Heart left ventricle (tissue), 16 donors: ENCODE results near the gene GDA. TPM values are rescaled to one million over a fixed set of nuclear protein-coding genes. Genes with fewer than 3 reads are reported as not detected.

Experiments
- ATAC-seq, 4 donors: fragments of 200-7000 bp; cut with Tn5 transposase; one replicate each; pipeline ENCODE4 v1.9.1; 2020 to 2022; ENCODE audit warnings: moderate library complexity in 4 of 4, mild to moderate bottlenecking in 3 of 4, moderate number of reproducible peaks in 1 of 4
- DNase-seq, 5 donors: peaks; one replicate each; pipeline ENCODE4 v3.0.0-alpha.2; 2020
- H3K27ac ChIP-seq, 12 donors: fragments of 200-600 bp; sonication (generic) in 4 of 12; one replicate each; pipeline versions ENCODE4 v1.5.0 to v1.8.0; 2016 to 2022; ENCODE audit warnings: mild to moderate bottlenecking in 2 of 12
- H3K27me3 ChIP-seq, 9 donors: fragments of 200-600 bp; sonication (generic) in 2 of 9; one replicate each; pipeline versions ENCODE4 v1.5.1 to v1.8.0; 2016 to 2022; ENCODE audit warnings: mild to moderate bottlenecking in 3 of 9
- H3K36me3 ChIP-seq, 9 donors: fragments of 200-600 bp; sonication (generic) in 2 of 9; one replicate each; pipeline versions ENCODE4 v1.5.0 to v1.8.0; 2018 to 2022; ENCODE audit warnings: mild to moderate bottlenecking in 2 of 9
- H3K4me1 ChIP-seq, 12 donors: fragments of 200-600 bp; sonication (generic) in 4 of 12; one replicate each; pipeline versions ENCODE4 v1.5.0 to v1.8.0; 2016 to 2022; ENCODE audit warnings: mild to moderate bottlenecking in 3 of 12
- H3K4me3 ChIP-seq, 12 donors: fragments of 200-600 bp; sonication (generic) in 4 of 12; one replicate each; pipeline versions ENCODE4 v1.5.0 to v1.8.0; 2017 to 2022; ENCODE audit warnings: mild to moderate bottlenecking in 9 of 12, moderate library complexity in 4 of 12
- H3K9me3 ChIP-seq, 12 donors: fragments of 200-600 bp; sonication (generic) in 4 of 12; one replicate each; pipeline versions ENCODE4 v1.5.0 to v1.8.0; 2016 to 2022; ENCODE audit warnings: mild to moderate bottlenecking in 1 of 12
- POLR2A ChIP-seq, 2 donors: fragments of 450-650 bp; IDR thresholded peaks; one replicate each; pipeline ENCODE4 v1.6.1; 2017; ENCODE audit warnings: antibody characterized with exemption in 2 of 2, mild to moderate bottlenecking in 2 of 2, moderate library complexity in 2 of 2
- WGBS, 4 donors: extraction: QIAGEN DNeasy Blood & Tissue Kit in 2 of 4; methylation state at CpG; one replicate each; pipeline versions ENCODE4 v1.1.5 to v1.1.7; 2013 to 2018; 5-methylcytosine and 5-hydroxymethylcytosine counted together
- intact Hi-C, 10 donors: fragments of 100-400 bp; cut with DNase I; formaldehyde crosslinking; loops; one replicate each; pipeline versions ENCODE4 v1.11.1 to v1.14.2; 2022
- polyA plus RNA-seq, 2 donors: library from polyadenylated mRNA; stranded (reverse); fragments of 200-250 nt; gene quantifications; one replicate each; pipeline ENCODE4 v1.2.3, GENCODE V29; 2013
- total RNA-seq, 9 donors: library from RNA; depleted of rRNA in 2 of 9; stranded (reverse); fragments of >200 nt in 2 of 9; fragmentation: NEBNext Ultra II Directional in 3 of 9; extraction: Animal tissue kit (Norgen Biotek cat#: 25700) in 3 of 9; gene quantifications; one replicate each; pipeline versions ENCODE4 v1.1.0 to v1.2.4, GENCODE V29; 2016 to 2023
- TF ChIP-seq, protein P1 (sequence below), 12 donors: fragments of 200-600 bp; sonication (generic) in 4 of 12; IDR thresholded peaks; one replicate each; pipeline versions ENCODE4 v1.5.0 to v1.8.0; 2018 to 2022; ENCODE audit warnings: antibody characterized with exemption in 12 of 12, mild to moderate bottlenecking in 5 of 12
- donor health status: ischemic (EF 13 %, LVEDD 7.1; RV severe dilation, severe dysfunction).
- donor health status: healthy with polysubstance abuse.
- donor health status: DM: no; HTN: yes; CAD: no.
- donor health status: DM: no; HTN: no; CAD: no.
- donor health status: ischemic (EF 25% LVEDD 6.9; RV normal size, moderate dysfunction).
- donor health status: ischemic (EF 25% LVEDD 5.7; RV mildly dilated, moderate dysfunction).
- donor health status: healthy.
- donor health status: DM: yes; HTN: yes; CAD: no.
- donor health status: ischemic (EF 35%, LVEDD 5.7; RV mildly dilated, moderate dysfunction).
- donor health status: nonischemic (EF 11% LVEDD 7.7; RV severe dilation, severe dysfunction).
- donor health status: DM: yes; HTN: yes; CAD: no.
- donor health status: PGD.
- donor health status: ischemic (EF 29% LVEDD 5.4; RV normal size, mild dysfunction).
- donor health status: nonischemic (EF 23%, LVEDD 6.1; RV moderate dilation, normal function).

The GDA gene
- total and polyA plus RNA-seq, 11 donors, result 0.08 to 1.1 (median 0.19) TPM; not detected in 5

DNA sequence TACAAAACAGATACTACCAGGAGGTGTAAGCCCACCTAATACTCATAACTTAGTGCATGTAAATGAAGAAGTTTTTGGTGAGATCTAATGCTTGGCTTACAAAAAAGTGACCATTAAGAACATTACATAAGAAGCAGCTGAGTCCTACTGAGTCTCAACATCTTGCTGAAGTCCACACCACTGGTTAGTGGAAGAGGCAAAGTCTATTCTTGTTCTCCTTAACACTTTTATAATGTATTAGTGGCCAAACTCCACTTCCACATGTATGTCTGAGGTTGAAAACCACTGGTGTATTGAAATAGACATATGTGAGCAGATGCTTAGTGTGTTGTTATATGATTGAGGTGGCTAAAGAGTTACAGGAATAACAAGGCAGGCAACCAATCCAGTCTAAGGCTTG, 18.9 kb upstream of the GDA start:
- Histone ChIP-seq H3K4me1 (no peaks in the 10 kb centered on the region), H3K9me3 (no peaks in the 10 kb centered on the region), H3K4me3 (no peak overlapping the region), H3K36me3 (no peaks in the 10 kb centered on the region), H3K27me3 (no peaks in the 10 kb centered on the region), H3K27ac (no peak overlapping the region)
- TF ChIP-seq, protein P1, sequence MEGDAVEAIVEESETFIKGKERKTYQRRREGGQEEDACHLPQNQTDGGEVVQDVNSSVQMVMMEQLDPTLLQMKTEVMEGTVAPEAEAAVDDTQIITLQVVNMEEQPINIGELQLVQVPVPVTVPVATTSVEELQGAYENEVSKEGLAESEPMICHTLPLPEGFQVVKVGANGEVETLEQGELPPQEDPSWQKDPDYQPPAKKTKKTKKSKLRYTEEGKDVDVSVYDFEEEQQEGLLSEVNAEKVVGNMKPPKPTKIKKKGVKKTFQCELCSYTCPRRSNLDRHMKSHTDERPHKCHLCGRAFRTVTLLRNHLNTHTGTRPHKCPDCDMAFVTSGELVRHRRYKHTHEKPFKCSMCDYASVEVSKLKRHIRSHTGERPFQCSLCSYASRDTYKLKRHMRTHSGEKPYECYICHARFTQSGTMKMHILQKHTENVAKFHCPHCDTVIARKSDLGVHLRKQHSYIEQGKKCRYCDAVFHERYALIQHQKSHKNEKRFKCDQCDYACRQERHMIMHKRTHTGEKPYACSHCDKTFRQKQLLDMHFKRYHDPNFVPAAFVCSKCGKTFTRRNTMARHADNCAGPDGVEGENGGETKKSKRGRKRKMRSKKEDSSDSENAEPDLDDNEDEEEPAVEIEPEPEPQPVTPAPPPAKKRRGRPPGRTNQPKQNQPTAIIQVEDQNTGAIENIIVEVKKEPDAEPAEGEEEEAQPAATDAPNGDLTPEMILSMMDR (IDR thresholded peaks at IDR 0.05), result no peak
- no peak for TF ChIP-seq POLR2A (IDR thresholded peaks at IDR 0.05)
- intact Hi-C loops, result no loop called here
- DNase-seq, result no peak
- no peak for ATAC-seq

DNA sequence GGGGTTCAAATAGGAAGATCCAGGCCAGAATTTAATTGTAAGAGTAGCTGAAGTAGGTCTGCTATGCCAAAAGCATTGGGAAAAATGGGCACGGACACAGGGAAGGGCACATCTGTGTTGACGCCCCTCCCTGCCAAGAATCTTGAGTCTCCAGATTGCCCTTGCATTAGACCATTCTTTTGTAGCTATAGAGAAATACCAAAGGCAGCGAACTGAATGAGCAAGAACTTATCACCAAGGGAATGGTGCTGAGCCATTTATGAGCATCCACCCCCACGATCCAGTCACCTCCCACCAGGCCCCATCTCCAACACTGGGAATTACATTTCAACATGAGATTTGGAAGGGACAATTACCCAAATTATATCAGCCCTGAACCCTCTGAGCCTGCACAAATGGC, 18.0 kb upstream of the GDA start:
- Histone ChIP-seq H3K4me1 (no peaks in the 10 kb centered on the region), H3K27ac (no peak overlapping the region), H3K9me3 (no peaks in the 10 kb centered on the region), H3K27me3 (no peaks in the 10 kb centered on the region), H3K4me3 (no peak overlapping the region), H3K36me3 (no peaks in the 10 kb centered on the region)
- ATAC-seq (no peak), DNase-seq (no peak)
- intact Hi-C loops, result no loop called here
- TF ChIP-seq POLR2A (IDR thresholded peaks at IDR 0.05), result no peak
- TF ChIP-seq, protein P1 (IDR thresholded peaks at IDR 0.05), result no peak
- WGBS, 4 donors, result 74 to 86% (median 84%) methylated on average over 4 of the region's 4 CpGs

DNA sequence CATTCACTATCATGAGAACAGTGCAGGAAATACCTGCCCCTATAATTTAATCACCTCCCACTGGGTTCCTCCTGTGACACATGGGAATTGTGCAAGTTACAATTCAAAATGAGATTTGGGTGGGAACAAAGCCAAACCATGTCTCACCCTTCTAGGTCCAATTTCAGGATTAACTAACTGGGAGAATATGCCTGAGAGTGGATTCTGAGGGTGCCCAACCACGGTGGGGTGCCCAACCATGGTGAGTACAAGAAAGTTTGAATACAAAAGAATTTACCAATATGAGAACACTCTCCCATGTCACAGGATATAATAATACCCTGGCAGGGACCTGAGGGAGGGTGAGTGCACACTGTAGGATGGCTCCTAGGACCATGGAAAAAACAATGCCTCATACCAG, 17.2 kb upstream of the GDA start:
- intact Hi-C loops, result no loop called here
- WGBS, 4 donors, result 73 to 88% (median 78%) methylated on average over 1 of the region's 1 CpG
- ATAC-seq (no peak), DNase-seq (no peak)
- H3K9me3 ChIP-seq, result no peaks in the 10 kb centered on the region
- no peaks in the 10 kb centered on the region for H3K4me1 ChIP-seq
- H3K27me3 ChIP-seq, result no peaks in the 10 kb centered on the region
- H3K27ac ChIP-seq, result no peak overlapping the region
- H3K4me3 ChIP-seq, result no peak overlapping the region
- H3K36me3 ChIP-seq, result no peaks in the 10 kb centered on the region
- TF ChIP-seq, protein P1 (IDR thresholded peaks at IDR 0.05), result no peak
- TF ChIP-seq POLR2A (IDR thresholded peaks at IDR 0.05), result no peak

DNA sequence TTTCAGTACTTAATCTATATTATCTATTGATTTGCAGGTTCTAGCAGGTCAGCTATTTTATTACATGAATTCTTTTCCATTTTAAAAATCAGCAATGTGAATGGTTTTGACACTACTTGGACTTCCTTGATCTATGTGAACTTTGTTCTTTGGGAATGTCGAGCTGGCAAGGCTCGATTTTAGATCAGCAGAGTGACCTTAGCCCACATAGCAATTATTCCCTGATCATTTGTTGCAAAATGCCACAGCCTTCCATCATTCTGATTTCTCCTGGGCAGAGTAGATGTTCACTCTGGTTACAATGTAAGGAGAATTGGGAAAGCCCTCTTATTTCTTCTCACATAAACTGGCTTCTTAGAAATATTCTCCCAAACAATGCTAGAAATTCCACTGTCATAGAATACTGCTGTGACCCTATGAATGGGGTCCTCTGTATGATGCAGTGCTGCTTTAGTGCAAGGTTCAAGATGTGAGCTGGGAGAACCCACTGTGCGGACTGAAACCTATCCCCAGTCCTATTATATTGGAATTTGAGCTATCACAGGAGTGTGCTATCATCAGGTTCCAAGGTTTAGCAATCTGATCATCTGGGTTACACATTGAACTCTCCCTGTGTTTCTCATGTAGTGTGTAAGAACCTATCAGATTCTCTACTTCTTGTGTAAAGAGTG, 15.7 kb upstream of the GDA start:
- Histone ChIP-seq H3K36me3 (no peaks in the 10 kb centered on the region), H3K4me1 (no peaks in the 10 kb centered on the region), H3K27ac (no peak overlapping the region), H3K9me3 (no peaks in the 10 kb centered on the region), H3K27me3 (no peaks in the 10 kb centered on the region), H3K4me3 (no peak overlapping the region)
- intact Hi-C loops, result no loop called here
- DNase-seq (no peak), ATAC-seq (no peak)
- TF ChIP-seq, protein P1 (IDR thresholded peaks at IDR 0.05), result no peak
- TF ChIP-seq POLR2A (IDR thresholded peaks at IDR 0.05), result no peak
- 70 to 81% (median 76%) methylated on average over 3 of the region's 3 CpGs for WGBS, 4 donors
